Caco-2 (cell line): Measurements from ENCODE around the gene SASH3. TPM values are rescaled to one million over a fixed set of nuclear protein-coding genes. Genes with fewer than 3 reads are reported as not detected.

Experiments used
- BruUV-seq: library from RNA; stranded (reverse); fragments of 400-500 nt; replicated peaks from 2 replicates; lab custom pipeline; 2021; lab: Mats Ljungman, UMichigan
- CTCF ChIA-PET: fragments of 300-600 bp; sonication (Branson Sonifier 250); formaldehyde crosslinking; loops from one replicate; lab custom pipeline; 2022; ENCODE audit warnings: antibody characterized with exemption; lab: Charles Lee
- POLR2A ChIA-PET: fragments of 300-600 bp; sonication (Branson Sonifier 250); formaldehyde crosslinking; loops from one replicate; lab custom pipeline; 2022; ENCODE audit warnings: antibody characterized with exemption; lab: Charles Lee
- DNase-seq, 2 experiments: peaks; one replicate each; pipeline versions ENCODE4 v3.0.0 to v3.0.0-alpha.2; 2020 to 2022
- H3K27me3 ChIP-seq: replicated peaks from 2 replicates; pipeline ENCODE4 v1.6.0; 2011; ENCODE audit warnings: low read length; ENCODE audit not compliant: control insufficient read depth, insufficient read depth
- H3K36me3 ChIP-seq: 2 replicates; pipeline ENCODE4 v1.5.1; 2011; ENCODE audit warnings: low read length; ENCODE audit not compliant: control insufficient read depth, insufficient read depth
- H3K4me1 ChIP-seq: fragments of 250-450 bp; sonication (Bioruptor Pico); 2 replicates; pipeline ENCODE4 v1.5.1; 2020; ENCODE audit warnings: mild to moderate bottlenecking
- H3K4me3 ChIP-seq: 2 replicates; pipeline ENCODE4 v1.5.1; 2011; ENCODE audit warnings: low read depth, mild to moderate bottlenecking, control low read depth, low read length
- H3K9me3 ChIP-seq: fragments of 250-450 bp; sonication (Bioruptor Pico); 2 replicates; pipeline ENCODE4 v1.5.1; 2020; ENCODE audit warnings: mild to moderate bottlenecking, moderate library complexity
- H3K27ac Mint-ChIP-seq: one replicate; pipeline ENCODE4 v1.8.0; 2022; ENCODE audit warnings: mixed read lengths; ENCODE audit not compliant: unreplicated experiment
- H3K27me3 Mint-ChIP-seq: one replicate; pipeline ENCODE4 v1.8.0; 2022; ENCODE audit warnings: mixed read lengths; ENCODE audit not compliant: insufficient read depth, unreplicated experiment
- H3K36me3 Mint-ChIP-seq: one replicate; pipeline ENCODE4 v1.8.0; 2022; ENCODE audit warnings: mild to moderate bottlenecking, mixed read lengths; ENCODE audit not compliant: insufficient read depth, unreplicated experiment
- H3K4me1 Mint-ChIP-seq: one replicate; pipeline ENCODE4 v1.8.0; 2022; ENCODE audit warnings: low read depth, mixed read lengths; ENCODE audit not compliant: unreplicated experiment
- H3K4me3 Mint-ChIP-seq: one replicate; pipeline ENCODE4 v1.8.0; 2022; ENCODE audit warnings: mild to moderate bottlenecking, moderate library complexity, mixed read lengths; ENCODE audit not compliant: unreplicated experiment
- H3K9me3 Mint-ChIP-seq: one replicate; pipeline ENCODE4 v1.8.0; 2022; ENCODE audit warnings: mixed read lengths; ENCODE audit not compliant: unreplicated experiment
- CTCF ChIP-seq, 2 experiments: fragments of 200-600 bp in 1 of 2; IDR thresholded peaks; 1 replicate in 1 of 2; 2 replicates in 1 of 2; pipeline versions ENCODE4 v1.5.1 to v1.8.0; 2011 to 2022; ENCODE audit warnings: antibody characterized with exemption in 1 of 2, control low read depth in 1 of 2, inconsistent platforms in 1 of 2, low read depth in 1 of 2, low read length in 1 of 2, mild to moderate bottlenecking in 1 of 2, moderate library complexity in 1 of 2; ENCODE audit not compliant: insufficient read depth in 1 of 2, severe bottlenecking in 1 of 2, unreplicated experiment in 1 of 2
- intact Hi-C: fragments of 100-400 bp; cut with micrococcal nuclease; formaldehyde crosslinking; loops from one replicate; pipeline ENCODE4 v1.10.0; 2022; ENCODE audit not compliant: unreplicated experiment
- total RNA-seq: library from RNA; stranded (reverse); gene quantifications from 2 replicates; pipeline ENCODE4 v1.2.3, GENCODE V29; 2022

Gene SASH3
- total RNA-seq, 1 experiment from 2014 or later, result not detected

GRCh38 chrX:129782706-129783105 lies 3.0 kb downstream of the SASH3 start:
- Mint-ChIP-seq H3K27me3 (no peaks in the 10 kb centered on the region), H3K4me1 (no peaks in the 10 kb centered on the region), H3K27ac (no peak overlapping the region), H3K4me3 (no peak overlapping the region), H3K9me3 (no peaks in the 10 kb centered on the region), H3K36me3 (no peaks in the 10 kb centered on the region)
- no peak for TF ChIP-seq CTCF (IDR thresholded peaks at IDR 0.05; ENCODE audit: insufficient read depth in 1 of 2, low read depth in 1 of 2, low read length in 1 of 2, severe bottlenecking in 1 of 2, unreplicated experiment in 1 of 2)
- Histone ChIP-seq H3K36me3 (no peaks in the 10 kb centered on the region), H3K4me3 (no peak overlapping the region), H3K27me3 (no peaks in the 10 kb centered on the region), H3K4me1 (no peaks in the 10 kb centered on the region), H3K9me3 (no peaks in the 10 kb centered on the region)
- DNase-seq, result no peak
- intact Hi-C loops, result no loop called here
- ChIA-PET POLR2A (no interaction called here), CTCF (no interaction called here)
- no TSS peak for BruUV-seq

GRCh38 chrX:129783291-129783713 lies 3.6 kb downstream of the SASH3 start:
- Histone ChIP-seq H3K9me3 (no peaks in the 10 kb centered on the region), H3K4me3 (no peak overlapping the region), H3K27me3 (no peaks in the 10 kb centered on the region), H3K36me3 (no peaks in the 10 kb centered on the region), H3K4me1 (no peaks in the 10 kb centered on the region)
- Mint-ChIP-seq H3K36me3 (no peaks in the 10 kb centered on the region), H3K27ac (no peak overlapping the region), H3K27me3 (no peaks in the 10 kb centered on the region), H3K4me1 (no peaks in the 10 kb centered on the region), H3K4me3 (no peak overlapping the region), H3K9me3 (no peaks in the 10 kb centered on the region)
- BruUV-seq, result no TSS peak
- CTCF ChIA-PET, result no interaction called here
- POLR2A ChIA-PET, result no interaction called here
- DNase-seq, result no peak
- no peak for TF ChIP-seq CTCF (IDR thresholded peaks at IDR 0.05; ENCODE audit: insufficient read depth in 1 of 2, low read depth in 1 of 2, low read length in 1 of 2, severe bottlenecking in 1 of 2, unreplicated experiment in 1 of 2)
- intact Hi-C loops, result no loop called here

GRCh38 chrX:129784371-129784770 lies 4.6 kb downstream of the SASH3 start:
- no peaks in the 10 kb centered on the region for H3K36me3 ChIP-seq
- CTCF ChIA-PET, result no interaction called here
- Mint-ChIP-seq H3K4me1 (no peaks in the 10 kb centered on the region), H3K27me3 (no peaks in the 10 kb centered on the region), H3K9me3 (no peaks in the 10 kb centered on the region), H3K4me3 (no peak overlapping the region), H3K36me3 (no peaks in the 10 kb centered on the region), H3K27ac (no peak overlapping the region)
- H3K27me3 ChIP-seq, result no peaks in the 10 kb centered on the region
- POLR2A ChIA-PET, result no interaction called here
- no peaks in the 10 kb centered on the region for H3K9me3 ChIP-seq
- no peak for DNase-seq
- no peak for TF ChIP-seq CTCF (IDR thresholded peaks at IDR 0.05; ENCODE audit: insufficient read depth in 1 of 2, low read depth in 1 of 2, low read length in 1 of 2, severe bottlenecking in 1 of 2, unreplicated experiment in 1 of 2)
- BruUV-seq, result no TSS peak
- no peaks in the 10 kb centered on the region for H3K4me1 ChIP-seq
- no peak overlapping the region for H3K4me3 ChIP-seq
- intact Hi-C loops, result no loop called here
